NCI-H82 treated with DMSO at 0.1 percent for 48 hours (cell line): Measurements from ENCODE around the gene ETV4.

Experiments used
- DNase-seq: peaks from one replicate; lab custom pipeline; 2025; ENCODE audit not compliant: unreplicated experiment; lab: John Stamatoyannopoulos, UW

The ETV4 gene

DNA sequence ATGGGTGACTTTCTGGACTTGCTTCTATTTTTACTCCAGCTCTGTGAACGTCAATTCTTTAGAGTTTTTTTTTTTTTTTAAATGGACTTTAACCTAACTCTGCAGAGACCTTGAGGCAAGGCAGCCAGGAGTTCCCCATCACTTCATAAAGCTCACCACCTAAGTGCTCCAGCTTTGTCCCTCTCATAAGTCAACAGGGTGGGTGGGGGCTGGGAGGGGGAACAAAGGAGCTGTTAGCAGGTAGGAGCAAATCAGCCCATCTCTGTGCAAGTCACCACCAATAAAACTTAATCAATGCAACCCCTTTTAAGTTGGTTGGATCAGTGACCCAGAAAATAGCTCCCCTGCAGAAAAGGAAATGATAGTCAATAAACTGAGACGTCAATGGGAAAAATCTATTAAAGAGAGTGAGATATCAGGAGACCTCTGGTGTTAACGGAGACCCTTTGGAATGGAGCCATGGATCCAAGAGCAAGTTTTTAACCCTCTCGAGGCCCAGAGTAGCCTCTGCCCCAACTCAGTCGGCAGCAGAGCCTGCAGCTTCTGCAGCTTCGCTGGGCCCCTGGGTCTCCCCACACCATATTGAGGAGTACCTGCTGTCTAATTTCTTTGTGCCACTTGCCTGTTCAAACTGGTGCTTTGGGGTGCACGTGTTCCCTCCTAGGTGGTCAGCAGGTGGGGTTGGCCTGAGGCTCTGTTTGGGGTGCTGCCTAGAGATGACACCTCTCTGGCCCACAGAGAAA is 27.6 kb upstream of the ETV4 start:
- DNase-seq = no peak

DNA sequence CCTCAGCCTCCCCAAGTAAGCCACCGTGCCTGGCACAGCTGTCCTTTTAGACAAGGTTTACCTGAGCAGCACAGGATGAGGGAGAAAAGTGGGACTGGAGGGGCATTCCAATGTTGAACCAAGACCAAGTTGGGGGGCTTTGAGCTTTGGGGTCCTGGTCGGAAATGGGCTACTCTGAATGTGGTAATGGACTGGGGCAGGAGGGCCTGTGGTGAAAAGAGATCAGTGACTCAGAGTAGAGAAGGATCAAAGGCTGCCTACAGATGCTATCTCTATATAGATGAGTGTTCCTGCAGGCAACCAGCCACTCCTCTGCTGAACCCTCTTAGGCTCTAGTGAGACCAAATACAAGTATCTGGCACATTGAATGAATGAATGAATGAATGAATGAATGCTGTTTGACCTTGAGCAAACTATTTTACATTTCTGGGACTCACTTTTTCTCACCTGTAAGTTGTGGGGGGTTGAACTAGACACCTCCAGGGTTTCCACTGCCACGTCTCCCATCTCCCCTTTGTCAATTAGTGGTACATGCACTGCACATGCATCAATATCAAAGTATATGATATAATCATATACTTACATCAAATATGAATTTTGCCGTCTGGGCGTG is 26.3 kb upstream of the ETV4 start:
- no peak for DNase-seq

DNA sequence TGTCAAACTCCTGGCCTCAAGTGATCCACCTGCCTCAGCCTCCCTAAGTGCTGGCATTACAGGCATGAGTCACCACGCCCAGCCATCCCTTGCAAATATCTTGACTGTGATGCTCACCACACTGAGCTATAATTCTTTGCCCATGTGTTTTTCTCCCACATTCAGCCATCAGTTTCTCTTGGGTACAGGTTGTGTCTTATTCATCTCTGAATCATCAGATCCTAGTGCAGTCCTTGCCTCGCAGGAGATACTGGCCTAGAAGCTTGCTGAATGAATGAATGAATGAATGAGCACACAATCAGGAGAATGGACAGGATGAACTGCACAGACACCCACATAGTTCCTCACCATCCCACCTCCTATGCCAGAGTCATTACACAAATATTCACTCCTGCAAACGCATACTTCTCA is 24.4 kb upstream of the ETV4 start:
- DNase-seq = no peak

DNA sequence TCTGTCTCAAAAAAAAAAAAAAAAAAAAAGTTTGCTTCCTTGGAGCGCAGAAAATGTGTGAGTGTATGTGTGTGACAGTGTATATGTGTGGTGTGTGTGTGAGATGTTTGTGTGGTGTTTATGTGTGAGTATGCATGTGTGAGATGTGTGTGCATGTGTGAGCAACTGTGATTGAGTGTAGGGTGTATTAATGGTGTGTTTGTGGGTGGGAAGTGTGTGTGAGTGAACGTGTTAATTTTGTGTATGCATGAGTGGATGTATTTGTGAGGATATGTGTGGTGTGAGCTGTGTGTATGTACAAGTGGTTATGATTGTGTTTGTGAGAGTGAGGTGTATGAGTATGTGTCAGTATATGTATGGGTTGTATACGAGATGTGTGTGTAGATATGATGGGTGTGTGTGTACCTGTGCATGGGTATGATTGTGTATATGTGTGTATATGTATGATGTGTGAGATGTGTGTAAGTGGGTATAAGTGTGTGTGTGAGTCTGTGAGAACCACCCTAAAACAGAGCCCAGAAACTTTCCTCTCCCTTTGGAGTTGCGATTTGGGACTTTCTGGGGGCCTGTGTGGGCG is 22.5 kb upstream of the ETV4 start:
- no peak for DNase-seq

DNA sequence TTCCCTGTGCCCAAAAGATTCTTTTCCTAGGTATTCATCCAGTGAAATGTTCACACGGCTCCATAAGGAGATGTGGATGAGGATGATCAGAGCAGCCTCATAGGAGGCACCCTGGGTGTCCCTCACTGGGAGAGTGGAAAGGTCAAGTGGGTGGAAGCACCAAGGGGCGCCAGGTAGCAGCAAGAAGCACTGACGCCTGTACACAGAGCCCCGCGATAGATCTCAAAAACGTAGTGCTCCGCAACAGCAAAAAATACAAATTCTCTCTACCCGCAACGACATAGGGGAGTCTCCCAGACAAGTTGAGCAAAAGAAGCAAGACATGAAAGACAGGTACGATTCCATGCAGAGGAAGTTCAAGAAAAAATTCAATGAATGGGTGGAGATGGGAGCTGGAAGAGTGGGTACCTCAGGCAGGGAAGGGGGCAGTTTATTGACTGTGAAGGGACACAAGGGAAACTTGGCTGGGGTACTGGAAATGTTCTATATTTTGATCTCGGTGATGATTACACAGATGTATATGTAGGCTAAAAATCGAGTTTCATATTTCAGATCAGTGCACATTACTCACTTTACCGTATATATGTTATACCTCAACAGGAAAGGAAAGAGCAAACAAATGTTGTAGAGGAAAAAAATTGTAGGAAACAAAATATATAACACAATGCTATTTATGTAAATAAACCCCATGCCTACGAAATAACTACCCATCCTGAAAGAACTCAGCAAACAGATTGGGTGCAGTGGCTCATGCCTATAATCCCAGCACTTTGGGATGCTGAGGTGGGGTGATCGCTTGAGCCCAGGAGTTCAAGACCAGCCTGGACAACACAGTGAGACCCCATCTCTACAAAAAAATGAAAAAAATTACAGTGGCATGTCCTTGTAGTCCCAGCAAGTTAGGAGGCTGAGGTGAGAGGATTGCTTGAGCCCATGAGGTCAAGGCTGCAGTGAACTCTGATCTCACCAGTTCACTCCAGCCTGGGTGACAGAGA is 17.8 kb upstream of the ETV4 start:
- no peak for DNase-seq

DNA sequence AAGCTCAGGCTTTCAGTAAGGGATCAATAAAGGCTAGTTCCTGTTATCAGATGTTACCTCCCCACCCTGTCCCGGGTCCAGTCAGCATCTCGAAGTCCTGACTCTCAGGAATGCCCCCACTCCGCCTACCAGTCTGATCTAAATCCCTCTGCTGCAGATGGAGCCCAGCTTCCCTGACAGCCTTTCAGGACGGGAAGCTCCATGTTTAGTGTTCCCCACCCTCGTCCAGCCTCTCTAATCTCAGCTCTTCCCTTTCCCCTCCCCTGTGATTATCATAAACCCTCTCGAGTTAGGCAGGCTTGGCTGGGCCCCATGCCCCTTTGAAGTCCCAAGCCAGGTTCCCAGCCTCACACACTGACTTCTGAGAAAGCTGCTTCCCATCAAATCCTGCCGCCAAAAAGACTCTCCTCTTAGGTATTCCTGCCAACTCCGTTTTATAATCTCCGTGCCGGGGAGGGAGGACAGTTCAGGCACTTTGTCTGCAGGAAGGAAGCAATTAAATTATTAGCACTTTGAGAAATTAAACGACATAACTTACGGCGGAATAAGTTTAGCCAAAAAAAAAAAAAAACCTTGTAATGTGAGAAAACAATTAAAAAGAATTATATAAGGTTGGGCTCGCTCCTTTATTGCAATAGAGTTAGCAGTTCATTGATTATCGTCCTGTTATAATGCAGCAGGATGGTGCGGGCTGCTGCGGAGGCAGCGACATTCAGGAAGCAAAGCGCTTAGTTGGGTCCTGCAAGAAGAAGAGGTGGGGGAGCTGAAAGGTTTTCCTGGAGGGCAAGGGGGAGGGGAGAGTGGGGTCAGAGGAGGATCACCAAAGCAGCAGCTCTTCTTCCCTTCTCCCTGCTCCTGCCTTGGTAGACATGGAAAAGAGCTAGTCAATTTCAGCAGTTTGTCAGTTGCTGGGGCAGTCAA is 16.8 kb upstream of the ETV4 start:
- DNase-seq = peak; percentile 71

DNA sequence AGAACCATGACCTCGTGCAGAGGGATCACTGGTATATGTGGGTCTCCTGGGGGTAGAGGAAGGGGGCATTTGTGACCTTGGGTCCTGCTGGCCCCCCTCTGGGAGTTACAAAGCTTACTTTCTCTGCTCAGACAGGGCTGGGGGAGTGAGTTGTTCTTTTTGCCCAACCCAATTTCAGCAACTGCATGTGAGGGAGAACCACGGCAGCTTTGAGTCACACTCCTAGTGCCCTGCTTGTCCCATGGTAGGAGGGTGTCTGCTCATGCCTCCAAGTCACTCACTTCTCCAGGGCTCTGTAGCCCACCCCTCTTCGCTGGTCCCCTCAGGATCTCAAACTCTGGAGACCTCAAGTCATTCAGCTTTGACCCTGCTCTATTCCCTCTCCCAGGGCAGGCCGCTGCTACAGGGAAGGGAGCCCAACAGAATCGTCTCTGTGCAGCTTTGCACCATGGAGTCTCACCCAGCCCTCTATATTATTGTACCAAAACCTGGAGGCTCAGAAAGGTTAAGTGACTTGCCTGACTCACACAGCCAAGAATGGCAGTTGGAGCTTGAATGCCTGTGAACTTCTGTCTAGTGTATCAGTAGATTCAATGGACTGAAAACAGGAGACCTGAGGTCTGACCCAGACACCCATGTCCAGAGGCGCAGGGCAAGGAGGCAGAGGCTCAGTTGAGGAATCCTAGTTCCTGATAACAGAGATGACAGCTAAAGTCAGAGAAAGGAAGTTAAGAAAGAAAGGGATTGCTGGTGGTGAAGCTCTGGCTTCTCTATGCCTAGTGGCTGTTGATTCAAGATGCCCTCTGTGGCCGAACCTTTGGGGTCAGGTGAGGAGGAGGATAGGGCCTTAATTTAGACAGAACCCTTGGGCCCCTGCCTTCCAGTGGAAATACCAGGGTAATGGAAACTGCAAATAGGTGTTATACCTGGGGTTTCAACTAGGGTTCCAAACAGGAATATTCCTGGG is 14.6 kb upstream of the ETV4 start:
- no peak for DNase-seq

DNA sequence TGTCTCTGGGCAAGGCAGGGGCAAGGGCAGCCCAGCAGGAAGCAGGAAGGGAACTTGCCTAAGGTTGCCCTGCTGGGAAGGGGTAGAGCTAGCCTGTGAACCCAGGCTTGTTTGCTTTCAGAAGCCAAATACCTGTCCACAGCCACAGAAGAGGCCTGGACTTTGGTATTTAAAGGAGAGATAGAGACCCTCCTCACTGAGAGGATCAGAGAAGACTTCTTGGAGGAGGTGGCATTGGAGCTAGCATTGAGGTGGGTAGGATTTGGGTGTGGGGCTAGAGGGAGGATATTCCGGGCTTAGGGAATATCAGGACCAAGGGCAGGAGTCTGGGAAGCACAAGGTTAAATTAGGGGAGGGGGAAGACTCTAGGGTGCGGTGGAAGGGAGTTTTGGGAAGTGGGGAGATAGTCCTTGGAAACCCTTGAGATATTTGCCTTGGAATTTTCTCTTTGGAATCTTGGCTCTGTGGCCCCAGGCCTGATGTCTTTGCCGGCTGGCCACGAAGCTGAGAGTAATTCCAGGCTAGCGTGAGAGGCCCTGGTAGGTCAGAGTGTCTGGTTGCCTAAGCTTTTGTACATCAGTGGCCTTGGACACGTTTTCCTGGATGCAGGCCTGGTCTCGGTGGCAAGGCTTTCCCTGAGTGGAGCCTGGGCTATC is 13.1 kb upstream of the ETV4 start:
- DNase-seq = no peak

DNA sequence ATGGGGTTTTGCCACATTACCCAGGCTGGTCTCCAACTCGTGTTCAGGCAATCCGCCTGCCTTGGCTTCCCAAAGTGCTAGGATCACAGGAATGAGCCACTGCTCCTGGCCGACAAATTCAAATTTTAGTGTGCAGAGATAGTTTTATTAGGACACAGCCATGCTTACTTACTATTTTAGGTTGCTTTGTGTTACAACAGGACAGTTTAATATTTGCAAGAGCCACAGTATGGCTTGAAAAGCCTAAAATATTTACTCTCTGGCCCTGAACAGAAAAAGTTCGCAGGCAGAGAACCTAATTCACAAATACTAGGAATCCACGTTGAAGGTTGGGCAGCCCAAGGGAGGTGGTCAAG is 12.6 kb upstream of the ETV4 start:
- no peak for DNase-seq

DNA sequence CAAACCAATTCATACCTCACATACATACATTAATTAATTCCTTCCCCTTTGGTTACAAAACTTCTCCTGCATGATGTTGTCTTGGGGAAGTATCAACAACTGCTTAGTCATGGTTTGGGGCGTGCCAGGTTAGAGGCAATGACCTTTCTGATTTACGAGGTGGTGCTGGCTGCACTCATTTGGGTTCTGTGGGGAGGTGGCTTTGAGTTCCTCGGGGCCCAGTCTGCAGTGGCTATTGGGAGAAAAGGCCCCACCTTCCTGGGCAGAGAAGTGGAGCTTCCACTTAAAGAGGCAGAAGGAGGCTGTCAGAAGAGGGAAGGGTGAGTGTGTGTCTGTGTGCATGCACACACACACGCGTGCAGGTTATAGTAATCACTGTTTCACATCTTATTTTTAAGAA is 10.2 kb upstream of the ETV4 start:
- DNase-seq = no peak

DNA sequence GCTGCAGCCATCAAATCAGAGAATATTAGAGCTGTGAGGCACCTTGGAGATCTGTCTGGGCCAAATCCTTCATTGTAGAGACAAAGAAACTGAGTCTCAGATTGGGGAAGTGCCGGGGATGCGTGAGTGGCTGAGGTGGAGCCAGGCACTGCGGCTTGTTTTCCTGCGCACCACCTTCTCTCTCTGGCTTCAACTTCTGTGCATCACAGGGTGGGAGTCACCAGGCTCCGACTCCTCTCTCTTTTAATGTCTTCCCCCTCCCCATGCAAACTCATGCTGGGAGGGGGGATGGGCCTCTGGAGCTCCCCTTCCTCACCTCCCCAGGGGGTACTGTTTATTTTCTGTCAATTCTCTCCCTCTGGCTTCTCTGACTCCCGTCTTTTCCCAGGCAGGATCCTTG is 8.7 kb upstream of the ETV4 start:
- no peak for DNase-seq

DNA sequence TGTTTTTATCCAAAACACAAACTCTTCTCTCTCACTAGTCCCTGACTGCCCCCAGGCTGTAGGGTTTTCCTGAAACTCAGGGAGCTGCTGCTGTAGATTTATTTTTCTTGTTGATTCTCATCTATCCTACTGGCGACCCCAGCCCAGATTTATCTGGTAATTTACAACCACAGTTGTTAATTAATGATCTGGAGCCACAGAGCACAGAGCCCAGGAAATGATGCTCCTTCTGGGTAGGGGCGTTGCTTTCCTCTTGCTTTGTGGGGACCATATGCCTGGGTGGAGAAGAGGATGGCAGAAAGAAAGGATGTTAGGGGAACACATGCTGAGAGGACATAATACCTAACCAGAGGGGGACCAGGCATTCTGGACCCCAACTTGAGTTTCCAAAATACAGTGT is 7.4 kb upstream of the ETV4 start:
- no peak for DNase-seq

DNA sequence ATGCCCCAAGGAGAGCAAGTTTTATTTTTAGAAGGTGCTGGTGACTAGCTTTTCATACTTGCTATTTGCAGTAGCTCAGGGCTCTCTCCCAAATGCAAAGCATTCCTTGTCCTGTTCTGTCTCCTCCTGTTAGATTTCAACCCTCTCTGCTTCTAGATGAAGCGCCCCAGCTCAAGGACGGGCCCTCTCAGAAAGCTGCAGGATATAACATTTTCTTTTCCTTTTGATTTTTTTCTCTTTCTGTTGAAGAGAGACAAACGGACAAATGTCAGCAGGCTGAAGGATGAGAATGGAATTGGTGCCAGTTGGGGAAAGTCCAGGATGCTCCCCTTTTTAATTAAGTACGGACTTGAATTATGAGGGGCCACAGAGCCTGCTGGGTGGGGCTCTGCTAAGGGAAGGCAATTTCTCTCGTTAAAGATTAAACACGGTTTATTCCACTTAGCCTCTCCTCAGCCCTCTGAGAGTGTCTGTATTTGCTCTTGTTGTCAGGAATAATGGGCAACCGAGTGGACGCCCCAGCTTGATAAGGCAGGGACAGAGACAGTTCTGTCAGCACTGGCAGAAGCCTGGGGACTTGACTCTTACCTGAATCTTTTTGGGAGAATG is 6.2 kb upstream of the ETV4 start:
- DNase-seq = no peak

DNA sequence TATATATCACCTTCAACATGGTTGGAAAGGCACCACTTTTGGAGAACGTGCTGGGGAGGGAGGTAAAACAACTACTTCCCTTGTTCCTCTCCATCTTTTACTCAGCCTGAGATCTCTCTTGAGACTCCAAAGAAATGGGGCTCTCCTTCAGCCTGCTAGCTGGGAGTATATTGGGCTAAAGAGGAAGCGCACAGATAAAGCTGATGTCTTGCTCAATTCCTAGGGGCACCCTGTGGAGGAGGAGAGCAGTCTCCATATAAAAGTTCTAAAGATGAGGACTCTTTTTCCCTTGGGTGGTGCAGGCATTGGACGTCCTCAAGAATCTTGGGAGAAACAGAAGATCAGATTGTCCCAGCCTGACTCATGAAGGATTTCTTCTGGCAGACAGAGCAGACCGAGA is 4.6 kb upstream of the ETV4 start:
- DNase-seq = no peak

DNA sequence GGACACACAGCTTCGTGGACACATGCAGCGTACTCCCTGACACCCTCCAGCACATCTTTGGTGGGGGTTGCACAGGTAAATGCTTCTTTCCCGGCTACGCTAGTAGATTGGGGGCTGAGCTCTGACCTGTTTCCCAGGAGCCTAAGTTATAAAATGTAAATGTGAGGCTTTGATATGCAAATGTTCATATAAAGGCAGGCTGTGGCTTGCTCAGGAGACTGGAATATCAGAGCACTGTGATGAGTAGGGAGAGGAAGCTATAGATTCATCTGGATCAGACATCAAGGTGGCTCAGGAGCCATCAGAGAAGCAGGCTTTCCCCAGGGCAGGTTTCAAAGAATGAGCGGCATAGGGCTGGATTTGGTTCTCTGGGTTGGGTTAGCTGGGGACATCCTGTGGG is 3.4 kb upstream of the ETV4 start:
- no peak for DNase-seq

DNA sequence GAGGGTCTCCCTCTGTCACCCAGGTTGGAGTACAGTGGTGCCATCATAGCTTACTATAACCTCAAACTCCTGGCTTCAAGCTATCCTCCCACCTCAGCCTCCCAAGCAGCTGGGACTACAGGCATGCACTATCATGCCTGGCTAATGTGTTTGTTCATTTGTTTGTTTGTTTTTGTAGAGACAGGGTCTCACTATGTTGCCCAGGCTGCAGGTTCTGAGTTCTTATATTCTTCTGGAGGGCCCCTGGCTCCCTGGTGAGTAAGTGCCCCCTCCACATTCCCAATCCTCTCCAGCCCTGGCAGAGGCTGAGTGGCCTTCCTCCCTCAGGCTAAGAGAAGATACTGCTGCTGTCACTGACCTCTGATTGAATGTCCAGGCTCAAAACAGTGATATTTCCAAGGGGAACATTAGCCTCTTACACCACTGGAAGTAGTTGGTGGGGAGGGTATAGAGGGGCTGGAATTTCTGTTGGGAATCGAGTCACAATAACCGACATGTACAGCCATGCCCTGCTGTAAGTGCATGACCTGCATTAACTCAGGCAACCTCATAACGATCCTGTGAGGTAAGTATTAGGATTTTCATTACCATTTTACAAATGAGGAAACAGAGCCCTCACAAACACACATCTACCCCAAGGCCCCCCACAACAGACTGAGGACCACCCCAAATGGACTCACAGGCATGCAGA is 2.7 kb upstream of the ETV4 start:
- no peak for DNase-seq

DNA sequence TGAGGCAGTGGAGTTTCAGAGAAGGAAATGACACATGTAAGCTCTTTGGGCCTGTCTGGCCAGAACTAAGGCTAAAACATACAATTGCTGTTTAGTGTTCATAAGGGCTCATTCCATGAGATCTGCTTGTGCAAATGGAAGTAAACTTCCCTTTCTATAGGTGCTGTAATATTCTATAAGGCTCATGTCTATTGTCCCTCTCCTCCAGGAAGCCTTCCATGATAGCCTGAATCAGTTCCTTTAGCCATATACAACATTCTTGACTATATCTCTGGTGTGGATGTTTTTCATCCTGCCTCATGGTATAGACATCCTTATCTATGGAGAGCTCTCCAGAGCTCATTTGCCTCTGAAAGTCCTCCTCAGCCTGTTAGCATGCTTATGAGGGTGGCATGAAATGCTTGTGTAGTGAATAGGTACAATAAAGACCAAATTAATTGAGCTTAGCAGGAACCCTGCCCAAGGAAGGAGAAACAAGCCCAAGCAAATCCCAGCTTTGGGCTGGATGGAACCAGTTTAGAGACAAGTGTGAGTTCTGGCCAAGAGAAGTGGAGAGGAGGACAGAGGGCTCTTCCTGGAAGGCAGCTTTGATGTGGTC is 1.6 kb upstream of the ETV4 start:
- DNase-seq = no peak

DNA sequence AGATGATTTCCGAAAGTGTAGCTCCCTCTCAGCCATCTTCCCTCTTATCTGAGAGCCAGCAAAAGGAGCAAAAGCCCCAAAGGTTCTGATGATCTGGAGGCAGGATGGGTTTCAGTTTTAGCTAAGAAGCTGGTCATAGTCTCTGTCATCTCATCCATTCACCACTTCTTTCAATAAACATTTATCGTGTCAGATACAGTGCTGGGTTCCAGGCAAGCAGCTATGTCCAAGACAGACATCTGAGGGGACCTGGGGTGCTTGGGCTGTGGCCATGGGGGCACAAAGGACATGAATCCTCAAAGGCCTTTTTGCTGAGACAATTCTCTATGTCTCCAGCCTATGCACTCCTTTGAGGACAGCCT is 1.0 kb upstream of the ETV4 start:
- DNase-seq = no peak
